ENCODE measurements around the gene TSPY3. TPM values are rescaled to one million over a fixed set of nuclear protein-coding genes. Genes with fewer than 3 reads are reported as not detected.

Gene TSPY3
- total and polyA plus RNA-seq, 9 of the 15 experiments (the other 6 are each of a cell fraction or from before 2014, with no cell fraction given), result not detected

Other genes with a start within 250 kb of the TSPY3 start
- not detected in 2 replicates for gene TSPY4, start 61.0 kb upstream of the TSPY3 start, total RNA-seq (2014; rRNA removed)
- gene TSPY4, start 61.0 kb upstream of the TSPY3 start, total RNA-seq (2014; rRNA removed; fragmentation: Illumina TruSeq; extraction: Trizol), result not detected in 2 replicates
- gene TSPY4, start 61.0 kb upstream of the TSPY3 start, total RNA-seq (2015; rRNA removed; fragmentation: Illumina TruSeq; extraction: Trizol), result not detected in 2 replicates
- gene TSPY4, start 61.0 kb upstream of the TSPY3 start, total RNA-seq (2021), result not detected in 2 replicates
- gene TSPY4, start 61.0 kb upstream of the TSPY3 start, polyA plus RNA-seq (2011; rRNA removed), result not detected in 2 replicates
- gene TSPY4, start 61.0 kb upstream of the TSPY3 start, polyA plus RNA-seq (2014; fragmentation: Illumina TruSeq; extraction: Trizol), result not detected in 2 replicates
- not detected for gene TSPY4, start 61.0 kb upstream of the TSPY3 start, polyA plus RNA-seq (2014; fragmentation: Nextera tagmentation; extraction: Ambion mirVana)
- not detected in 2 replicates for gene TSPY4, start 61.0 kb upstream of the TSPY3 start, polyA plus RNA-seq (2014; rRNA removed)
- not detected in 2 replicates for gene TSPY8, start 40.6 kb upstream of the TSPY3 start, total RNA-seq (2014; rRNA removed)
- gene TSPY8, start 40.6 kb upstream of the TSPY3 start, total RNA-seq (2014; rRNA removed; fragmentation: Illumina TruSeq; extraction: Trizol), result not detected in 2 replicates
- not detected in 2 replicates for gene TSPY8, start 40.6 kb upstream of the TSPY3 start, total RNA-seq (2015; rRNA removed; fragmentation: Illumina TruSeq; extraction: Trizol)
- gene TSPY8, start 40.6 kb upstream of the TSPY3 start, total RNA-seq (2021), result not detected in 2 replicates
- not detected in 2 replicates for gene TSPY8, start 40.6 kb upstream of the TSPY3 start, polyA plus RNA-seq (2011; rRNA removed)
- not detected in 2 replicates for gene TSPY8, start 40.6 kb upstream of the TSPY3 start, polyA plus RNA-seq (2014; fragmentation: Illumina TruSeq; extraction: Trizol)
- gene TSPY8, start 40.6 kb upstream of the TSPY3 start, polyA plus RNA-seq (2014; fragmentation: Nextera tagmentation; extraction: Ambion mirVana), result not detected
- not detected in 2 replicates for gene TSPY8, start 40.6 kb upstream of the TSPY3 start, polyA plus RNA-seq (2014; rRNA removed)
- gene TSPY1, start 68.5 kb downstream of the TSPY3 start, total RNA-seq (2014; rRNA removed), result not detected in 2 replicates
- not detected in 2 replicates for gene TSPY1, start 68.5 kb downstream of the TSPY3 start, total RNA-seq (2014; rRNA removed; fragmentation: Illumina TruSeq; extraction: Trizol)
- gene TSPY1, start 68.5 kb downstream of the TSPY3 start, total RNA-seq (2015; rRNA removed; fragmentation: Illumina TruSeq; extraction: Trizol), result not detected in 2 replicates
- gene TSPY1, start 68.5 kb downstream of the TSPY3 start, total RNA-seq (2021), result not detected in 2 replicates
- not detected in 2 replicates for gene TSPY1, start 68.5 kb downstream of the TSPY3 start, polyA plus RNA-seq (2011; rRNA removed)
- gene TSPY1, start 68.5 kb downstream of the TSPY3 start, polyA plus RNA-seq (2014; fragmentation: Illumina TruSeq; extraction: Trizol), result not detected in 2 replicates
- gene TSPY1, start 68.5 kb downstream of the TSPY3 start, polyA plus RNA-seq (2014; fragmentation: Nextera tagmentation; extraction: Ambion mirVana), result not detected
- gene TSPY1, start 68.5 kb downstream of the TSPY3 start, polyA plus RNA-seq (2014; rRNA removed), result not detected in 2 replicates
- gene TSPY9, start 88.8 kb downstream of the TSPY3 start, total RNA-seq (2014; rRNA removed), result not detected in 2 replicates
- not detected in 2 replicates for gene TSPY9, start 88.8 kb downstream of the TSPY3 start, total RNA-seq (2014; rRNA removed; fragmentation: Illumina TruSeq; extraction: Trizol)
- not detected in 2 replicates for gene TSPY9, start 88.8 kb downstream of the TSPY3 start, total RNA-seq (2015; rRNA removed; fragmentation: Illumina TruSeq; extraction: Trizol)
- gene TSPY9, start 88.8 kb downstream of the TSPY3 start, total RNA-seq (2021), result not detected in 2 replicates
- gene TSPY9, start 88.8 kb downstream of the TSPY3 start, polyA plus RNA-seq (2011; rRNA removed), result not detected in 2 replicates
- not detected in 2 replicates for gene TSPY9, start 88.8 kb downstream of the TSPY3 start, polyA plus RNA-seq (2014; fragmentation: Illumina TruSeq; extraction: Trizol)
- gene TSPY9, start 88.8 kb downstream of the TSPY3 start, polyA plus RNA-seq (2014; fragmentation: Nextera tagmentation; extraction: Ambion mirVana), result not detected
- not detected in 2 replicates for gene TSPY9, start 88.8 kb downstream of the TSPY3 start, polyA plus RNA-seq (2014; rRNA removed)
- not detected in 2 replicates for gene TSPY10, start 129.5 kb downstream of the TSPY3 start, total RNA-seq (2014; rRNA removed)
- not detected in 2 replicates for gene TSPY10, start 129.5 kb downstream of the TSPY3 start, total RNA-seq (2014; rRNA removed; fragmentation: Illumina TruSeq; extraction: Trizol)
- gene TSPY10, start 129.5 kb downstream of the TSPY3 start, total RNA-seq (2015; rRNA removed; fragmentation: Illumina TruSeq; extraction: Trizol), result not detected in 2 replicates
- gene TSPY10, start 129.5 kb downstream of the TSPY3 start, total RNA-seq (2021), result not detected in 2 replicates
- not detected in 2 replicates for gene TSPY10, start 129.5 kb downstream of the TSPY3 start, polyA plus RNA-seq (2011; rRNA removed)
- not detected in 2 replicates for gene TSPY10, start 129.5 kb downstream of the TSPY3 start, polyA plus RNA-seq (2014; fragmentation: Illumina TruSeq; extraction: Trizol)
- not detected for gene TSPY10, start 129.5 kb downstream of the TSPY3 start, polyA plus RNA-seq (2014; fragmentation: Nextera tagmentation; extraction: Ambion mirVana)
- not detected in 2 replicates for gene TSPY10, start 129.5 kb downstream of the TSPY3 start, polyA plus RNA-seq (2014; rRNA removed)

Measured in K562 (cell line).